ENCODE results near the gene OR52D1.

OR52D1 gene

DNA sequence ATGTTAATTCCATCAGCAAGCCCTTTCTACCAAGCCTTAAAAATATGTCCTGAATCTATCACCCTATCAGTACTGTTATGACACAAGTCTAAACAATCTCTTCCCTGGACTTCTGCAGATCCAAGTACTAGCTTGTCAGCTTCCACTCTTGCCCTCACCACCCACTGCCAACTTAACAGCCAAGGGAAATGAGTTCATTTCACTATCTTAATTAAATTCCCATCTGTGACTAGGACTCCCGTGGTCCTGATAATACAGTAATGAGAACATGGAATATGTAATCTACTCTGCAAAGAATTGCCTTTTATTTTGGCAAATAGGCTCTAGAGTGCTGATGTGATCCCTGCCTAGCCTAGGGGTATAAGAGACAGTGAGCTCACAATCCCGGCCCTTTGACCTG, 11.2 kb downstream of the OR52D1 start:
- TF ChIP-seq CTCF (IDR thresholded peaks at IDR 0.05; ENCODE audit: low read length) (no peak), EZH2 (IDR thresholded peaks at IDR 0.05; ENCODE audit: borderline replicate concordance, low read length) (no peak)
- Histone ChIP-seq H3F3A (ENCODE audit: insufficient read depth, low read length) (no peaks in the 10 kb centered on the region), H3K36me3 (ENCODE audit: insufficient read depth, low read length) (no peaks in the 10 kb centered on the region), H3K4me2 (ENCODE audit: low read length) (no peak overlapping the region), H3K9me2 (ENCODE audit: low read depth, low read length) (no peaks in the 10 kb centered on the region), H2AFZ (ENCODE audit: low read length) (no peak overlapping the region), H4K20me1 (ENCODE audit: insufficient read depth, low read length) (no peaks in the 10 kb centered on the region), H3K9ac (ENCODE audit: low read length) (no peak overlapping the region), H3K27ac (ENCODE audit: low read depth, low read length, poor library complexity, severe bottlenecking) (no peak overlapping the region), H3K27me3 (ENCODE audit: insufficient read depth, low read length) (no peaks in the 10 kb centered on the region; the same call in 1 of the 2 replicates), H3K4me3 (ENCODE audit: low read depth, low read length, poor library complexity, severe bottlenecking) (no peak overlapping the region), H3K9me3 (ENCODE audit: low read length) (no peaks in the 10 kb centered on the region), H3K79me2 (ENCODE audit: insufficient read depth, low read length) (no peaks in the 10 kb centered on the region), H3K4me1 (ENCODE audit: insufficient read depth, low read length, severe bottlenecking) (no peaks in the 10 kb centered on the region)

- Histone ChIP-seq H3K79me2 (ENCODE audit: insufficient read depth, low read length) (no peaks in the 10 kb centered on the region), H3K4me3 (ENCODE audit: low read depth, low read length, poor library complexity, severe bottlenecking) (no peak overlapping the region), H3K36me3 (ENCODE audit: insufficient read depth, low read length) (no peaks in the 10 kb centered on the region), H3K27ac (ENCODE audit: low read depth, low read length, poor library complexity, severe bottlenecking) (no peak overlapping the region), H3K9me3 (ENCODE audit: low read length) (no peaks in the 10 kb centered on the region), H3K9me2 (ENCODE audit: low read depth, low read length) (no peaks in the 10 kb centered on the region), H2AFZ (ENCODE audit: low read length) (no peak overlapping the region), H3K4me2 (ENCODE audit: low read length) (no peak overlapping the region), H3K9ac (ENCODE audit: low read length) (no peak overlapping the region), H4K20me1 (ENCODE audit: insufficient read depth, low read length) (no peaks in the 10 kb centered on the region), H3K4me1 (ENCODE audit: insufficient read depth, low read length, severe bottlenecking) (no peaks in the 10 kb centered on the region), H3K27me3 (ENCODE audit: insufficient read depth, low read length) (no peaks in the 10 kb centered on the region; the same call in 1 of the 2 replicates), H3F3A (ENCODE audit: insufficient read depth, low read length) (no peaks in the 10 kb centered on the region)
- TF ChIP-seq CTCF (IDR thresholded peaks at IDR 0.05; ENCODE audit: low read length) = no peak
- no peak for TF ChIP-seq EZH2 (IDR thresholded peaks at IDR 0.05; ENCODE audit: borderline replicate concordance, low read length)
These were observed 11.9 kb downstream of the OR52D1 start for GRCh38 chr11:5500393-5500801.

DNA sequence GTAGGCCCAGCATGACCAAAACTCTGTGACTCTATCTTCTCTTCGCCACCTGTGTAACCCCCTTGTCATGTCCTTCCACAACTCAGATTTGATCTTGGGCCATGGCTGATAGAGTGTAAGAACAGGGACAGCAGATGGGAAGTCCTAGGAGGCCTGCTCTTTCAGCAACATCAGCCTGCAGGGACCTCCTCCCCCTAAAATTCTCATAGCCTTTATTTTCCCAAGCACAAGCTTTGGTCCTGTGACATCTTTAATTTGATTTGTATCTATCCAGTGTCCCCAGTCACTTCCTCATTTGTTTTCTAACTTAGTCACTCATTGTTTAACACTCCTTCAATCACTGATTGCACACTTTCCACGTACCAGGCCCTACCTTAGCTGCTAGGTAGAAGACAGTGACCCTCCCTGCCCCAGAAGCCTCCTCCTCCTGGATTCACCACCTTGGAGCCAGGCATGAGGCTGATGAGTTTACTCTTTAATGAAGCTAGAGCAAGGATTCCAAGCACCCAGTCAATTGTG, 16.0 kb downstream of the OR52D1 start:
- H3F3A ChIP-seq (ENCODE audit: insufficient read depth, low read length) = no peaks in the 10 kb centered on the region

More for the DNA sequence above, 16.0 kb downstream of the OR52D1 start:
- no peak for TF ChIP-seq CTCF (IDR thresholded peaks at IDR 0.05; ENCODE audit: low read length)
- TF ChIP-seq EZH2 (IDR thresholded peaks at IDR 0.05; ENCODE audit: borderline replicate concordance, low read length) = no peak
- Histone ChIP-seq H3K79me2 (ENCODE audit: insufficient read depth, low read length) (no peaks in the 10 kb centered on the region), H2AFZ (ENCODE audit: low read length) (no peak overlapping the region), H3K4me1 (ENCODE audit: insufficient read depth, low read length, severe bottlenecking) (no peaks in the 10 kb centered on the region), H3K9me3 (ENCODE audit: low read length) (no peaks in the 10 kb centered on the region), H3K27ac (ENCODE audit: low read depth, low read length, poor library complexity, severe bottlenecking) (no peak overlapping the region), H4K20me1 (ENCODE audit: insufficient read depth, low read length) (no peaks in the 10 kb centered on the region), H3K9ac (ENCODE audit: low read length) (no peak overlapping the region), H3K4me3 (ENCODE audit: low read depth, low read length, poor library complexity, severe bottlenecking) (no peak overlapping the region), H3K4me2 (ENCODE audit: low read length) (no peak overlapping the region), H3K36me3 (ENCODE audit: insufficient read depth, low read length) (no peaks in the 10 kb centered on the region), H3K9me2 (ENCODE audit: low read depth, low read length) (no peaks in the 10 kb centered on the region), H3K27me3 (ENCODE audit: insufficient read depth, low read length) (no peaks in the 10 kb centered on the region; the same call in 1 of the 2 replicates)

Data from OCI-LY1 (cell line).